HG03558 (cell line): ENCODE measurements around the gene YARS1.

Experiments
- ATAC-seq: cut with Tn5 transposase; IDR thresholded peaks from one replicate; pipeline ENCODE4 v1.9.1; 2021; ENCODE audit warnings: moderate number of reproducible peaks; ENCODE audit not compliant: unreplicated experiment; ENCODE audit errors: extremely low read depth

YARS1 gene

GRCh38 chr1:32766328-32766972 lies 50.7 kb downstream of the YARS1 start:
- ATAC-seq = no peak

- no peak for ATAC-seq
Measured at GRCh38 chr1:32765570-32766327, 51.4 kb downstream of the YARS1 start.

DNA sequence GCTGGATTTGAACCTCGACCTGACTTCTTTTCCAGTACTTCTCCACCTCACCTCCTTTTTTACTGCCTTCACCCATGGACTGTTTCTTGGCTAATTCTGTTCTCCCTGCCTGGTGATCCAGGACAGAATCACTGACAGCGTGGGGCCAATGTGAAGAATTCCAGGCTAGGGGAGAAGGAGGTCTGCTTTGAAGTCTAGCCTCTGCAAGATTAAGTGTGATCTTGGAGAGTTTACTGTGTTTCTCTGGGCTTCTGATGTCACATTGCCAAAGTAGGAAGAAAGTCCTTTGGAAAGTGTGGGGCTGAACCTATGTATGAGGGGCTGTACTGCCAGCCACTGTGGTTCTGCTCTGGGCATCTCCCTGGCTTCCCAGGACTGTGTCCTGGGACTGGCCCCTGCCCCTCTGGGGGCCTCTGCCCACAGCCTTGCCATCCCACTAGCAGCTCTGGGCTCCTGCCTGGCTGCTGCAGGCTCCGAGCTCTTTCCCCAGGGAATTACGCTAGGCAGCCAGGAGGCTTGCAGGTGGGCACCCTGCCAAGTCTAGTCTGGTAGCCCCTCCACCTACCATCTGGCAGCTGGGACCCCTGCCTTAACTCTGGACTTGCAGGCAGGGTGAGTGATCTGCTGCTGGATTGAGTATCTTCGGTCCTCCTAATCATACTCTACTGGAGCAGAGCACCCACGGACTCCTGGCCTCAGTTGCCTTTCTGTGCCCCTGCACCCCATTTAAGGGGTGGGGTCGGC lies 52.2 kb downstream of the YARS1 start:
- ATAC-seq = no peak

- ATAC-seq = no peak
Measured at GRCh38 chr1:32763221-32763620, 53.9 kb downstream of the YARS1 start.

DNA sequence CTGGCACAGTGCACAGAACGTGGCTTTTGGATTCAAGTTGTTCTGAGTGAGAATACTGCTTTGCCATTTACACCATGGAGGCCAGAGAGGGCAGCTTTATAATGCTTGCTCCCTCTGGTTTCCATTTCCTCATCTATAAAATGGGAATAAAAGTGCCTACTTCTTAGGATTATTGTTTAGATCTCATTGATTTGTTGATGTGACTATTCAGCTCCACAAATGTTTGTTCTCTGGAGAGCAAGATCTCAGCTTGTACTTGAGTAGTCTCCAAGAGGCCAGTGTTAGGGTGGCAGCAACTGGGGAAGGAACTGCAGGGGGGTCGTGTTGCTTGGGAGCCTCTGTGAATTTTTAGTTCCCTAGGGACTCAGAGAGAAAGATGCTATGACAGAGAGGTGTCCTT lies 55.2 kb downstream of the YARS1 start:
- no peak for ATAC-seq

DNA sequence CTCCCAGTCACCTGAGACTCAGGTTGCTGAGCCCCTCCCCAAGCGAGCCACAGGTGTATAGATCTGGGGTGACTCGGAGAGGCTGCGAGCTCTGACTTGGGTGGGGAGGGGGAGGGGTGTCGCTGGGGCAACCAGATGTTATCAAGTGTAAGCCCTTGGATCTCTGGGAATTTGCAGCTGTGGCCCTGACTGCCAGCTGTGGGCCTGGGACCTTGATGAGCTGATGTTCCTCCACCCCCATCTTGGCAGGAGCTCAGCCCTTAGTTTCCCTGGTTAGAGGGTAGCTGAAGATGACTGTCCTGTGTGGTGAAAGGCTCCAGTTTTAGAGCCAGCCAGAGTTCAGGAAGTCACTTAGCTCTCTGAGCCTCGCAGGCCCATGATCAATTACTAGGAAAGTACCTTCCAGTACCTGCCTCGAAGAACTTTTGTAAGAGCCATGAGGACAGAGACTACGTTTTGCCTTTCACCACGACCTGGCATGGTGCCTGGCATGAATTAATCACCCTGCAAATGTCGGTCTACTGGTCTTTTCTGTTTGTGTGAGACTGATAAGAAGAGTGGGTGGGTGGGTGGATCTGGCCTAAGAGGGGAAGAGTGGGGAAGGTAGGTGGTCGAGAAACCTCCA lies 55.8 kb downstream of the YARS1 start:
- no peak for ATAC-seq

GRCh38 chr1:32759997-32760623 lies 57.0 kb downstream of the YARS1 start:
- ATAC-seq = no peak

GRCh38 chr1:32759521-32759981 lies 57.6 kb downstream of the YARS1 start:
- ATAC-seq = no peak

DNA sequence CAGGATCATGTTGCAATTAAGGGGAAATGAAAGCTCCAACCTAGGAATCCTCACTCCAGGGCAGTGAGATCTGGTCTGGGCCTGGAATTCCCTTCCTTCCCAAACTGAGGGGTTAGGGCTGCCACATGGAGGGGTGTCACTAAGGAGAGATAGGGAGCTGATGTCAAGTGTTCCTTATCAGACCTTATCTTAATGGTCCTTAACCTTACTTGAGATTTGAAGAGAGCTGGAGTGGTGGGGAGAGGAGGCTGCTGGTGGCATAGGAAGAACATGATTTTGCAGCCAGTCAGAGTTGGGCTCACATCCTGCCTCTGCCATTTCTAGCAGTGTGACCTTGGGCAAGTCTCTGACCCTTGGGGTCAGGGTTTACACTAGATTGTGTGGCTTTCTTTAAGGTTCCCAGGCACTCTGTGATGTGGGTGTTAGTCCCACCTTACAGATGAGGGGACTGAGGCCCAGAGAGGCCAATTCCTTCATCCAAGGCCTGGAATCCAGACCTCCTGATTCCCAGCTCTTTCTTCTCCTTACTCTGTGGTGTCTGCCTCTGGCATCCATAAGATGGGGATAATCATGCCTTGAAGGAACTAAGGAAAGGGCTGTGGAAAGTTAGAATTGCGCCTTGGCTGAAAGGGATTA lies 58.2 kb downstream of the YARS1 start:
- ATAC-seq = no peak

- ATAC-seq = no peak
Measured at GRCh38 chr1:32758177-32758794, 58.9 kb downstream of the YARS1 start.

DNA sequence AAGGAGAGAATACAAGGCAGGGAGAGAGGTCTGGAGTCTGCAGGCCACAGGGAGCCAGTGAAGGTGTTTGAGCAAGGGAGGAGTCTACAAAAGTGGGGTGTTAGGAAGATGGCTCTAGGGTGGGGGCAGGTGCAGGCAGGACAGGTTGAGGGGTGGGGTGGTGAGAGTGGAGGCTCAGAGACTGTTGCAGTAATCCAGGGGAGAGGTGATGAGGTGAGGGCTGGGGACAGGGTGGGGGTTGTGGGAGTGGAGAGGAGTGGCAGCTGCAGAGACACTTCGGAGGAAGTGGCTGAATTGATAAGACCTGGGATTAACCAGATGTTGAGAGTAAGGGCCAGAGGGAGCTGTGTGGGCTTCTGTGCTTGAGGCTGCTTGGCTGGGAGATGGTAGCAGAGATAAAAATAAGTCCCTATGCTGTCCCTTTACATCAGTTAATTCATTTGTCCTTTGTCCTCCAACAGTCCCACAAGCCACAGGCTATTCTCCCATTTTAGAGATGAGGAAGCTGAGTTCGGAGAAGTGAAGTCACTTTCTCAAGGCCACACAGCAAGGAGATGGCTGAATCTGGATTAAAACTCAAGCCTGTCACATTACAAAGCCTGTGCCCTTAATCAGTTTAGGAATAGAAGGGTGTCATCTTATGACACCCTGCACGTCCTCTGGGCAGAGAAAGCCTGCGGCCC lies 59.8 kb downstream of the YARS1 start:
- no peak for ATAC-seq

DNA sequence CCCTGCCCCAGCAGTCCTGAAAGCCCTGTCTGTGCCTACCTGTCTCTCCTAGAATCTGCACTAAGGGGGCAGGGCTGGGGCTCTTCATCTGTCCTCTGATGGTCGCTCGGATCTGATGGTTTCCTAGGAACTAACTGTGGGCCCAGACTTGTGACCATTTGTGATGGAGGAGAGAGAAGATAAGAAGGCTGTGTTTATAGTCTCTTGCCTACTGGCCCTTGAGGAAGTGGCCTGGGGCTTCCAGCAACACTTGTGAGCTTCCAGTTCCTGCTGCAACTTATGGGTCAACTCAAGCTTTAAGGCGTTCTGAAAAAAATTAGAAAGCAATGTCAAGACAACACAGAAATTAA lies 61.4 kb downstream of the YARS1 start:
- ATAC-seq = no peak

DNA sequence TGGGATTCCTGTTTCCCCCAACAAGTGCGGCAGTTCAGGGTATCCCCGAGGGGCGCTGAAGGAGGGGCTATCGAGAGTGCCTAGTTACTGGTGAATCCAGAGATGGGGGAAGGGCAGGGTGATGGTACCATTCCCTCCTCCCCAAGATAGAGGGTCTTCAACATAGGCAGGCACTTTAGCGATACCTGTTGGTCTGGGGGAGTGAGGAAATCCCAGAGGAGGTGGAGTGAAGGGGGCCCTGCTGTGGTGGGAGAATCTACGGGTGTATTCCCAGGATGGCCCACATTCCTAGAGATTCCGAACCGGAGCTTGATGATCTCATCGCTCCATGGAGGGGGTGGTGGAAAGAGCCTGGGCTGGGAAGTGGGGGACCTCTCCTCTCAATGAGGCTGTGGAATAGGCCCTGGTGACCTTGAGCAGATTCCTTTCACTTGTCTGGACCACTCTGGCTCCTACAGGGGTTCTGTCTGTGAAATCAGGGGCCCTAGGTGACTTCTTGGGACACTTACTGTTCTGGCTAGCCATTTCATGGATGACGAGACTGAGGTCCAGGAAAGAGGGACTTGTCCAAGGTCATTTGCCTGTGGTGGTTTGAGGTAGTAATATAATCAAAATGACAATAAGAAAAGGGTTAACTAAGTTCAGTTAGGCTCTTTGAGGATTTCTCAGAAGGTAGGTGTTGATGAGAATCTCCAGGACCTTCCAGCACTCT lies 61.9 kb downstream of the YARS1 start:
- no peak for ATAC-seq

DNA sequence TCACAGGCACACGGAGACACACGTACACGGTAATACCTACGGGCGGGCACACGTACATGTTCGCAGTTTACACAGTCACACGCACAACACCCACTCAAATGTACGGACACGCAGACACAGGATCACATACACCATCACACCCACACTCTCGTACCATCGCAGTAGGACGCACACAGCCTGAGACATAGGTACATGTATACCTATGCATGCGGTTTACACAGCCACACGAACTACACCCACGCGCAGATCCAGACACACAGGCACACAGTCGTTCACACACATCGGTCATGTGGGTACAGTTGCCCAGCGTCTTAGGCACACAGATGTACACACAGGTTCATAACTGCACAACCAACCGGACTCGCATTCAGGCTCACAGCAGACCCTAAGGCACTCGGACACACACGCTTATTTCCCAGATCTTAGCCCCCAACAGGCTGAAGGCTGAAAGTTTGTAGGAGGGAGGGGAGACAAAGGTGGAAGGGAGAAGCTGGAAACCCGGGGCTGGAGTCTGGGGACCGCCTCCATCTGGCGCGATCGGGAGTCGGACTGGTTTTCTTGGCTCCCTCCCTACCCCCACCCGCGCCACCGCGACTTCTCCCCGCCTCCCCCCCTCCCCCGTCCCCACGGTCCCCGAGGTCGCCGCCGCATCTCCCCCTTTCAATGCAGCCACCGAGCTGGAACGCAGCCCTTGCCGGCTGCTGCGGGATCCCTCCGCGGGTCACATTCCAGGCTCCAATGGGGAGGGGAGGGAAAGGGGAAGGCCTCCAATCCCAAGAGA lies 62.7 kb downstream of the YARS1 start:
- ATAC-seq = no peak

GRCh38 chr1:32753532-32754316 lies 63.4 kb downstream of the YARS1 start:
- ATAC-seq = no peak

DNA sequence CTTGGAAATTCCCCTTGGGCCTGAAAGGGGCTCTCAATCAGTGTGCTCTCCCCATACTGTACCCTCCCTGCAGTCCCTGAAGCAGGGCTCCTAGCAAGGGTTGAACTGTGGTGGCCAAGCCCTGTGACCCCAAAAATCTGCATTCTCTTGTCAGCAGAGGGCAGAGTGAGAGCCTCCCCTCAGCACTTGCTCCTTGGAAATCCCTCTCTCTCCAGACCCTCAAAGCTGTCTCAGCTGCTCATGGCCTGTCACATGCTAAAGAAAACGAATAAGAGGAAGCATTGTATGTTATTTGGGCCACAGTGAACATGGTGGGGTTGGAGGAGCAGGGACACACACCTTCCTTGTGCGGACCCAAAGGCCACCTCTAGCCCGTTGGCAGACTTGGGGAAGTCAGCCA lies 67.4 kb downstream of the YARS1 start:
- no peak for ATAC-seq

DNA sequence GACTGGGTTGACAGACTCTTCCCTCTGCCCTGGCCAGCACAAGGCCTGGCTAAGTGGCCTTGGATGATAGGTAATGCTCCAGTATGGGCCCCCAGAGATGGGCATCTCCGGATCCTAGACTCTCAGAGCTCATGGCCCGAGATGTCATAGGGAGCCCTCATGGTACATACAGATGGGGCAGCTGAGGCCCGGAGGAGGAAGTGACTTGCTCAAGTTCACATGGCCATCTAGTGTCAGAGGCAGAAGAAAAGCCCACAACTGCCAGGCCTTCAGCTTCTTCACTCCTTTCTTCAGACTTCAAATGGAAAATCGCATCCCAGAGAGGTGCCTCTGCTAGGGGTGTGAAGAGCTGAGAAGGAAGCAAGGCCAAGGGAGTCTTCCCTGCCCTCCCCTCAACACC lies 67.8 kb downstream of the YARS1 start:
- ATAC-seq = no peak
